H9 (cell line): ENCODE data around the gene PDZD2. TPM values are rescaled to one million over a fixed set of nuclear protein-coding genes. Genes with fewer than 3 reads are reported as not detected.

Experiments
- DNase-seq: peaks from one replicate; pipeline ENCODE4 v3.0.0-alpha.2; 2017
- H2AFZ ChIP-seq: one replicate; pipeline ENCODE4 v1.6.1; 2013; ENCODE audit warnings: mild to moderate bottlenecking, low read length, control low read depth, moderate library complexity
- H2AK5ac ChIP-seq: 2 replicates; pipeline ENCODE4 v1.6.1; 2013; ENCODE audit warnings: low read length, control low read depth, mixed read lengths; ENCODE audit not compliant: insufficient read length
- H2BK120ac ChIP-seq: one replicate; pipeline ENCODE4 v1.6.1; 2013; ENCODE audit warnings: low read depth, mild to moderate bottlenecking, low read length, control low read depth, inconsistent platforms; ENCODE audit not compliant: poor library complexity, severe bottlenecking
- H2BK12ac ChIP-seq: 2 replicates; pipeline ENCODE4 v1.6.1; 2013; ENCODE audit warnings: low read length, control low read depth, mixed read lengths, low read depth; ENCODE audit not compliant: insufficient read length
- H2BK15ac ChIP-seq: 2 replicates; pipeline ENCODE4 v1.6.1; 2013; ENCODE audit warnings: low read depth, low read length, control low read depth
- H2BK20ac ChIP-seq: one replicate; pipeline ENCODE4 v1.6.1; 2013; ENCODE audit warnings: low read depth, mild to moderate bottlenecking, low read length, control low read depth, inconsistent platforms; ENCODE audit not compliant: poor library complexity, severe bottlenecking
- H2BK5ac ChIP-seq: 2 replicates; pipeline ENCODE4 v1.6.1; 2013; ENCODE audit warnings: low read length, control low read depth, mixed read lengths; ENCODE audit not compliant: insufficient read length
- H3K14ac ChIP-seq: 2 replicates; pipeline ENCODE4 v1.6.1; 2013; ENCODE audit warnings: low read length, control low read depth; ENCODE audit not compliant: insufficient read depth
- H3K18ac ChIP-seq: 2 replicates; pipeline ENCODE4 v1.6.1; 2013; ENCODE audit warnings: low read depth, mild to moderate bottlenecking, mixed read lengths, low read length, control low read depth; ENCODE audit not compliant: insufficient read length
- H3K23ac ChIP-seq: 2 replicates; pipeline ENCODE4 v1.6.1; 2013; ENCODE audit warnings: low read length, control low read depth, mixed read lengths, low read depth; ENCODE audit not compliant: insufficient read length
- H3K23me2 ChIP-seq: 2 replicates; pipeline ENCODE4 v1.6.1; 2013; ENCODE audit warnings: low read depth, mild to moderate bottlenecking, mixed read lengths, low read length, control low read depth; ENCODE audit not compliant: insufficient read length, poor library complexity, severe bottlenecking
- H3K27ac ChIP-seq: 2 replicates; pipeline ENCODE4 v1.5.1; 2013; ENCODE audit warnings: low read length, control low read depth, mixed read lengths, low read depth; ENCODE audit not compliant: insufficient read length
- H3K27me3 ChIP-seq: 2 replicates; pipeline ENCODE4 v1.6.1; 2013; ENCODE audit warnings: low read length, control low read depth, inconsistent platforms; ENCODE audit not compliant: insufficient read depth
- H3K4ac ChIP-seq: 2 replicates; pipeline ENCODE4 v1.6.1; 2013; ENCODE audit warnings: low read depth, mild to moderate bottlenecking, control low read depth, inconsistent platforms, low read length, moderate library complexity
- H3K4me1 ChIP-seq: 2 replicates; pipeline ENCODE4 v1.6.1; 2013; ENCODE audit warnings: low read length, control low read depth, inconsistent platforms; ENCODE audit not compliant: insufficient read depth
- H3K4me2 ChIP-seq: 2 replicates; pipeline ENCODE4 v1.6.1; 2013; ENCODE audit warnings: low read length, control low read depth, mixed read lengths; ENCODE audit not compliant: insufficient read length, insufficient read depth
- H3K56ac ChIP-seq: 2 replicates; pipeline ENCODE4 v1.6.1; 2013; ENCODE audit warnings: low read depth, mild to moderate bottlenecking, mixed read lengths, low read length, control low read depth; ENCODE audit not compliant: insufficient read length
- H3K79me1 ChIP-seq: 2 replicates; pipeline ENCODE4 v1.6.1; 2013; ENCODE audit warnings: low read depth, mild to moderate bottlenecking, moderate library complexity, low read length, control low read depth, inconsistent platforms; ENCODE audit not compliant: insufficient read depth, poor library complexity, severe bottlenecking
- H3K79me2 ChIP-seq: 2 replicates; pipeline ENCODE4 v1.6.1; 2013; ENCODE audit warnings: low read length, control low read depth, inconsistent platforms; ENCODE audit not compliant: insufficient read depth
- H3K9ac ChIP-seq: 2 replicates; pipeline ENCODE4 v1.6.1; 2013; ENCODE audit warnings: low read length, control low read depth, mixed read lengths; ENCODE audit not compliant: insufficient read length; ENCODE audit errors: extremely low read depth
- H3K9me3 ChIP-seq: one replicate; pipeline ENCODE4 v1.6.1; 2013; ENCODE audit warnings: low read depth, low read length, inconsistent platforms; ENCODE audit not compliant: control insufficient read depth
- H3T11ph ChIP-seq: one replicate; pipeline ENCODE4 v1.6.1; 2013; ENCODE audit warnings: mild to moderate bottlenecking, low read length, control low read depth, inconsistent platforms
- H4K20me1 ChIP-seq: one replicate; pipeline ENCODE4 v1.6.1; 2013; ENCODE audit not compliant: control insufficient read depth, insufficient read length, insufficient read depth
- H4K5ac ChIP-seq: 2 replicates; pipeline ENCODE4 v1.6.1; 2013; ENCODE audit warnings: low read depth, mild to moderate bottlenecking, mixed read lengths, low read length, control low read depth; ENCODE audit not compliant: insufficient read length
- H4K8ac ChIP-seq: replicated peaks from 2 replicates; pipeline ENCODE4 v1.6.1; 2013; ENCODE audit warnings: low read length, control low read depth, mixed read lengths, low read depth; ENCODE audit not compliant: insufficient read length
- H4K91ac ChIP-seq: 2 replicates; pipeline ENCODE4 v1.6.1; 2013; ENCODE audit warnings: low read depth, mild to moderate bottlenecking, moderate library complexity, mixed read lengths, low read length, control low read depth; ENCODE audit not compliant: insufficient read length
- H3K27ac Mint-ChIP-seq, 3 experiments: 2 replicates in 2 of 3; 3 replicates in 1 of 3; pipeline ENCODE4 v1.8.0; 2020 to 2021; ENCODE audit warnings: mixed read lengths in 3 of 3, mild to moderate bottlenecking in 1 of 3, moderate library complexity in 1 of 3
- H3K27me3 Mint-ChIP-seq: 2 replicates; pipeline ENCODE4 v1.8.0; 2021; ENCODE audit warnings: low read depth, mild to moderate bottlenecking, moderate library complexity, mixed read lengths
- H3K36me3 Mint-ChIP-seq, 3 experiments: 2 replicates in 2 of 3; 3 replicates in 1 of 3; pipeline ENCODE4 v1.8.0; 2020 to 2021; ENCODE audit warnings: low read depth in 3 of 3, mixed read lengths in 3 of 3; ENCODE audit not compliant: insufficient read depth in 1 of 3
- H3K4me1 Mint-ChIP-seq, 2 experiments: 2 replicates each; pipeline ENCODE4 v1.8.0; 2020; ENCODE audit warnings: mixed read lengths in 2 of 2
- H3K4me3 Mint-ChIP-seq, 2 experiments: 2 replicates in 1 of 2; 3 replicates in 1 of 2; pipeline ENCODE4 v1.8.0; 2020 to 2021; ENCODE audit warnings: mild to moderate bottlenecking in 2 of 2, mixed read lengths in 2 of 2, moderate library complexity in 1 of 2
- H3K9me3 Mint-ChIP-seq, 2 experiments: 2 replicates in 1 of 2; 3 replicates in 1 of 2; pipeline ENCODE4 v1.8.0; 2020; ENCODE audit warnings: mild to moderate bottlenecking in 2 of 2, mixed read lengths in 2 of 2, moderate library complexity in 1 of 2
- CTCF ChIP-seq: fragments of 200-600 bp; sonication (generic); conservative IDR thresholded peaks from 3 replicates; pipeline ENCODE4 v1.8.0; 2021; ENCODE audit warnings: antibody characterized with exemption, mild to moderate bottlenecking
- WGBS: extraction: QIAGEN DNeasy Blood & Tissue Kit; methylation state at CpG from one replicate; pipeline ENCODE4 v1.1.7; 2013; ENCODE audit warnings: missing lambda C conversion rate, low lambda C conversion rate, mixed read lengths; ENCODE audit not compliant: insufficient read length; ENCODE audit errors: extremely low coverage; 5-methylcytosine and 5-hydroxymethylcytosine counted together
- total RNA-seq: library from RNA; stranded (reverse); gene quantifications from 2 replicates; pipeline ENCODE4 v1.2.1, GENCODE V29; 2021

Gene PDZD2
- total RNA-seq, 1 experiment from 2014 or later, result 9.9 TPM

GRCh38 chr5:32001284-32001683 lies 362.4 kb downstream of the PDZD2 start:
- Histone ChIP-seq H3K27ac (no peak overlapping the region), H4K20me1 (no peaks in the 10 kb centered on the region), H2AK5ac (no peak overlapping the region), H3K27me3 (no peaks in the 10 kb centered on the region), H3K79me1 (no peaks in the 10 kb centered on the region), H3K4me2 (no peak overlapping the region), H3K4ac (no peak overlapping the region), H3K9me3 (no peaks in the 10 kb centered on the region), H4K91ac (no peak overlapping the region), H2BK12ac (no peak overlapping the region), H3K79me2 (no peaks in the 10 kb centered on the region), H4K5ac (no peak overlapping the region), H4K8ac (no peak overlapping the region), H3K4me1 (no peaks in the 10 kb centered on the region; the same call in 1 of the 2 replicates), H2BK15ac (no peak overlapping the region), H3K56ac (no peak overlapping the region), H2BK120ac (no peak overlapping the region), H3K23ac (no peak overlapping the region), H3K9ac (no peak overlapping the region), H2BK20ac (no peak overlapping the region), H3K23me2 (no peaks in the 10 kb centered on the region), H3T11ph (no peak overlapping the region), H3K18ac (no peak overlapping the region), H2BK5ac (no peak overlapping the region), H2AFZ (no peak overlapping the region), H3K14ac (no peak overlapping the region)
- Mint-ChIP-seq H3K27ac (peak overlapping the region in 1 of 3 experiments; percentile 2; a peak in 2 of 7 replicates), H3K27me3 (no peaks in the 10 kb centered on the region), H3K36me3 (peaks cover 9 to 13% (median 10%) of the 10 kb centered on the region in 3 experiments), H3K4me1 (peaks cover 7 to 18% of the 10 kb centered on the region in 2 experiments), H3K4me3 (no peak overlapping the region), H3K9me3 (no peaks in the 10 kb centered on the region; a peak in 1 of 5 replicates)
- DNase-seq, result no peak
- WGBS, result no CpG with 5 or more reads among the region's 11 CpGs
- no peak for TF ChIP-seq CTCF
